Limb (tissue), 2 donors: ENCODE data around the gene UPF3B.
"Not testable (repeated sequence)": the region's sequence is repeated elsewhere in the genome, so short reads cannot be mapped to it uniquely, and the experiment has no call there.

Source experiments
- DNase-seq, 2 donors: peaks; one replicate each; pipeline ENCODE4 v3.0.0-alpha.2; 2016; ENCODE audit errors: extremely low spot score in 2 of 2

UPF3B gene

DNA sequence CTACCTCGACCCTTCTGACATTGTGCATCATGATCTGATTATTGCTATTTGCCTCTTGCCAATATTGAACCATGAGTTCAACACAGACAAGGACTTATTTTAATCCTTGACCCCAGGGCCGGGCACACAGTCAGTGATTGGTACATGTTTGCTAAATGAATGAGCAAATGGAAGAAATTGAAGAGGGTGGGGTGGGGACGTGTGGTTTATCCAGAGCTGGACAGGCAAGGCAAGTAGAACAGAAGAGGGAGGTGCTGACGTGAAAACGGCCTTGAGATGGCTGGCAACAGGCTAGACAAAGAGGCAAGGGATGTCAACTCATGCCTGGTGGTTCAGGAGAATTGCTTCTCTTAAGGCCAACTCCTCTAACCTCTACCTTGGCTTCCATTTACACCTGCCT is 28.5 kb downstream of the UPF3B start:
- not testable (repeated sequence) for DNase-seq

GRCh38 chrX:119821703-119822102 is 31.1 kb downstream of the UPF3B start:
- not testable (repeated sequence) for DNase-seq

DNA sequence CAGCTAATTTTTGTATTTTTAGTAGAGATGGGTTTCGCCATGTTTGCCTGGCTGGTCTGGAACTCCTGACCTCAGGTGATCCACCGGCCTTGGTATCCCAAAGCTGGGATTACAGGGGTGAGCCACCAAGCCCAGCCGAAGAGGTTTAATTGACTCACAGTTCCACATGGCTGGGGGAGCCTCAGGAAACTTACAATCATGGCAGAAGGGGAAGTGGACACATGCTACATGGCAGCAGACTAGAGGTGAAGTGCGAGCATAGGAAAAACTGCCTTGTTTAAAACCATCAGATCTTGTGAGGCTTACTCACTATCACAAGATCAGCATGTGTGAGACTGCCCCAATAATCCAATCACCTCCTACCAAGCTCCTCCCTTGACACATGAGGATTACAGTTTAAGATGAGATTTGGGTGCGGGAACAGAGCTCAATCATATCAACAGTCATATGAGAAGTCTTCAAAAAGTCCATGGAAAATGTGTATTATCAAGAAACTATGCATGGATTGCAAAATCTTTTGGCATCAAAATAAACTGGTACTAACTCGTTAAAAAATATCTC is 35.6 kb downstream of the UPF3B start:
- no peak for DNase-seq

- no peak for DNase-seq
These were observed 36.5 kb downstream of the UPF3B start for GRCh38 chrX:119816300-119816699.

DNA sequence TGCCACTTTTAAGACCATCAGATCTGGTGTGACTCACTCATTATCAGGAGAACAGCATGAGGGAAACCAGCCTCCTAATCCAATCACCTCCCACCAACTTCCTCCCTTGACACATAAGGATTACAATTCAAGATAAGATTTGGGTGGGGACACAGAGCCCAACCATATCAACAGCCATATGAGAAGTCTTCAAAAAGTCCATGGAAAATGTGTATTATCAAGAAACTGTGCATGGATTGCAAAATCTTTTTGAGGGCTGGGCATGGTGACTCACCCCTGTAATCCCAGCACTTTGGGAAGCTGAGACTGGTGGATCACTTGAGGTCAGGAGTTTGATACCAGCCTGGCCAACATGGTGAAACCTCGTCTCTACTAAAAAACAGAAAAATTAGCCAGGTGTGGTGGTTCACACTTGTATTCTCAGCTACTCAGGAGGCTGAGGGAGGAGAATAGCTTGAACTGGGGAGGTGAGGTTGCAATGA is 43.5 kb downstream of the UPF3B start:
- DNase-seq, result no peak

GRCh38 chrX:119808461-119808860 is 44.3 kb downstream of the UPF3B start:
- not testable (repeated sequence) for DNase-seq

- DNase-seq, result no peak
These were observed 50.2 kb downstream of the UPF3B start for GRCh38 chrX:119802546-119802945.

DNA sequence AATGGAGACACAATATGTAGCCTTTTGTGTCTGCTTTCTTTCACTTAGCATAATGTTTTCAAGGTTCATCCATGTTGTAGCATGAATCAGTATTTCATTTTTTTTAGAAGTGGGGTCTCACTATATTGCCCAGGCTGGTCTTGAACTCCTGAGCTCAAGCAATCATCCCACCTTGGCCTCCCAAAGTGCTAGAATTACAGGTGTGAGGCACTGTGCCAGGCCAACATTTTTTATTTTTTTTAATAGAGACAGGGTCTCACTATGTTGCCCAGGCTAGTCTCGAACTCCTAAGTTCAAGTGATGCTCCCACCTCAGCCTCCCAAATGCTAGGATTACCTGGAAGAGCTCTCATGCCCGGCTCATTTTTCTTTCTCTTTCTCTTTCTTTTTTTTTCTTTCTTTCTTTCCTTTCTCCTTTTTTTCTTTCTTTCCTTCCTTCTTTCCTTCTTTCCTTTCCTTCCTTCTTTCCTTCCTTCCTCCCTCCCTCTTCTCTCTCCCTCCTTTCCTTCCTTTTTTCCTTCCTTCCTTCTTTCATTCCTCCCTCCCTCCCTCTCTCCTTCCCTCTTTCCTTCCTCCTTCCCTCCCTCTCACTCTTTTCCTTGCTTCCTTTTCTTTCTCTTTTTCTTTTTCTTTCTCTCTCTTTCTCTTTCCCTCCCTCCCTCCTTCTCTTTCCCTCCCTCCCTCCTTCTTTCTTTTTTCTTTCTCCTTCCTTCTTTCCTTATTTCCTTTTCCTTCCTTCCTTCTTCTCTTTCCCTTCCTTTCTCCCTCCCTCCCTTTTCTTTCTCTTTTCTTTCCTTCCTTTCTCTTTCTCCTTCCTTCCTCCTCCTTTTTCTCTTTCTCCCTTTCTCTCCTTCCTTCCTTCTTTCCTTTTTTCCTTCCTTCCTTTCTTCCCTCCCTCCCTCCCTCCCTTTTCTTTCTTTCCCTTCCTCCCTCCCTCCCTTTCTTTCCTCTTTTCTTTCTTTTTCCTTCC is 51.2 kb downstream of the UPF3B start:
- DNase-seq, result no peak

- peak; percentile 83 to 85 for DNase-seq
These were observed 61.1 kb downstream of the UPF3B start, which contains the start of gene RPL39 for GRCh38 chrX:119791437-119792231. TSS of gene RPL39 (minus strand) at chrX:119791630. CDS start at chrX:119791576, 54 bp downstream.

GRCh38 chrX:119790977-119791436 is 61.8 kb downstream of the UPF3B start:
- DNase-seq, result peak in 1 of 2 donors; percentile 10

- DNase-seq, result no peak
These were observed 67.9 kb downstream of the UPF3B start for GRCh38 chrX:119784747-119785446.
